ENCODE data around the gene SCMH1. TPM values are rescaled to one million over a fixed set of nuclear protein-coding genes. Genes with fewer than 3 reads are reported as not detected.
A peak's percentile ranks its signal among the peaks of the same experiment; 100 is the strongest.

SCMH1 gene
- total RNA-seq, 1 experiment from 2014 or later, result 42.7 TPM

DNA sequence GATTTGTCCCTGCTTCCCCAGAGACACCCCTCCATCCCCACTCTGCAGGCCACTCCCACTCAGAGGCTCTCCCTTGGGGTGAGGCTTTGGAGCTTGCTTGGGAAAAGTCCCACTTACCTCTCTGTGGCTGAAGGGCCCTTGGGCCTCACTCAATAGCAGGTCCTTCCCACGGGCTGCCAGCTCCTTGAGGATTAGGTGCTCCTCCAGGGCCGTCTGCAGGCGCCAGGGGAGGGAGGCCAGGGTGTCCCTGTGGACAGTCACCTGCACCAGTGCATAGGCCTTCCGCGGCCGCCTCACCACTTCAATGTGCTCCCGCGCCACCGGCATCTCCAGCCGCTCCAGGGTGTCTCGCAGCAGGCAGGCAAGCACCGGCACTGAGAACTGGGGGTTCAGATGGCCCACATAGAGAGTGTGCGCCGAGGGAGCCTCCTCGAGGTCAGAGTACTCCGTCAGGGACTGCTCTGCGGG, 222.0 kb downstream of the SCMH1 start:
- no peak for ATAC-seq
- Histone ChIP-seq H3K27me3 (ENCODE audit: control insufficient read depth, insufficient read depth, low read length) (no peaks in the 10 kb centered on the region), H3K4me1 (ENCODE audit: control insufficient read depth, insufficient read depth, low read length) (peaks cover 31% of the 10 kb centered on the region), H3K4me3 (ENCODE audit: low read depth in 2 of 2, low read length in 2 of 2) (no peak overlapping the region), H3K27ac (ENCODE audit: low read length) (peak overlapping the region; percentile 65; the same call in 1 of the 2 replicates), H3K9me3 (ENCODE audit: control insufficient read depth, insufficient read depth, low read depth, low read length) (no peaks in the 10 kb centered on the region), H3K36me3 (ENCODE audit: control insufficient read depth, insufficient read depth, low read length) (0 out of 2 replicates have a peak, but pooled peaks cover 4% of the 10 kb centered on the region)
- no TSS peak for BruUV-seq (replicated peaks)
- intact Hi-C loops (cut with micrococcal nuclease; ENCODE audit: unreplicated experiment), result no loop called here
- in situ Hi-C loops (cut with HindIII; ENCODE audit: low pct_unique_long_range_greater_than_20kb, low sequenced_read_pairs), result no loop called here
- ChIA-PET CTCF (no interaction called here), POLR2A (no interaction called here)
- TF ChIP-seq CTCF (IDR thresholded peaks at IDR 0.05) (no peak), SIN3A (IDR thresholded peaks at IDR 0.05; ENCODE audit: borderline replicate concordance, insufficient read depth, low read depth, low read length) (no peak), POLR2AphosphoS5 (IDR thresholded peaks at IDR 0.05; ENCODE audit: low read depth, low read length) (peak; percentile 63; the same call in 1 of the 2 replicates), TCF7L2 (IDR thresholded peaks at IDR 0.05; ENCODE audit: low read depth, low read length) (no peak)
- TF ChIP-seq, protein P1, sequence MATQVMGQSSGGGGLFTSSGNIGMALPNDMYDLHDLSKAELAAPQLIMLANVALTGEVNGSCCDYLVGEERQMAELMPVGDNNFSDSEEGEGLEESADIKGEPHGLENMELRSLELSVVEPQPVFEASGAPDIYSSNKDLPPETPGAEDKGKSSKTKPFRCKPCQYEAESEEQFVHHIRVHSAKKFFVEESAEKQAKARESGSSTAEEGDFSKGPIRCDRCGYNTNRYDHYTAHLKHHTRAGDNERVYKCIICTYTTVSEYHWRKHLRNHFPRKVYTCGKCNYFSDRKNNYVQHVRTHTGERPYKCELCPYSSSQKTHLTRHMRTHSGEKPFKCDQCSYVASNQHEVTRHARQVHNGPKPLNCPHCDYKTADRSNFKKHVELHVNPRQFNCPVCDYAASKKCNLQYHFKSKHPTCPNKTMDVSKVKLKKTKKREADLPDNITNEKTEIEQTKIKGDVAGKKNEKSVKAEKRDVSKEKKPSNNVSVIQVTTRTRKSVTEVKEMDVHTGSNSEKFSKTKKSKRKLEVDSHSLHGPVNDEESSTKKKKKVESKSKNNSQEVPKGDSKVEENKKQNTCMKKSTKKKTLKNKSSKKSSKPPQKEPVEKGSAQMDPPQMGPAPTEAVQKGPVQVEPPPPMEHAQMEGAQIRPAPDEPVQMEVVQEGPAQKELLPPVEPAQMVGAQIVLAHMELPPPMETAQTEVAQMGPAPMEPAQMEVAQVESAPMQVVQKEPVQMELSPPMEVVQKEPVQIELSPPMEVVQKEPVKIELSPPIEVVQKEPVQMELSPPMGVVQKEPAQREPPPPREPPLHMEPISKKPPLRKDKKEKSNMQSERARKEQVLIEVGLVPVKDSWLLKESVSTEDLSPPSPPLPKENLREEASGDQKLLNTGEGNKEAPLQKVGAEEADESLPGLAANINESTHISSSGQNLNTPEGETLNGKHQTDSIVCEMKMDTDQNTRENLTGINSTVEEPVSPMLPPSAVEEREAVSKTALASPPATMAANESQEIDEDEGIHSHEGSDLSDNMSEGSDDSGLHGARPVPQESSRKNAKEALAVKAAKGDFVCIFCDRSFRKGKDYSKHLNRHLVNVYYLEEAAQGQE (IDR thresholded peaks at IDR 0.05; ENCODE audit: insufficient read depth in 1 of 2, low read depth in 2 of 2, low read length in 1 of 2), result no peak
- DNase-seq (ENCODE audit: low read depth, low spot score), result no peak

DNA sequence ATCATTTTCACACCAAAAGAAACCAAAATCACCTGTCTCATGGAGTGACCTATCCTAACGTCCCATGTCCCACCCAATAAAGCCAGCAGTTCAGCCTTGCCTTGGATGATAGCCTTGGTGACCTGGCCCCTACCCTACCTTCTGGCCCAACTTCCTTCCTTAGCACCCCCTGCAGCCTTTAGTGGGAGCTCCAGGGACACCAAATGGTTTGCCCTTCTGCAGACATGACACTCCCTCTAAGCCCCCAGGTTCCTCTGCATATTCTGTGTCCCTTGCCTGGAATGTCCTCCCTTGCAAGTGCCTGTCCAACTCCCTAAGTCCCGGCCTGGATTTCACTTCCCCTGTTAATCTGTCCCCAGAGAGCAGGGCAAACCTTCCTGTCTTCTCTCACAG, 222.8 kb downstream of the SCMH1 start:
- Histone ChIP-seq H3K9me3 (ENCODE audit: control insufficient read depth, insufficient read depth, low read depth, low read length) (no peaks in the 10 kb centered on the region), H3K27ac (ENCODE audit: low read length) (peak overlapping the region; percentile 1; the same call in 1 of the 2 replicates), H3K27me3 (ENCODE audit: control insufficient read depth, insufficient read depth, low read length) (no peaks in the 10 kb centered on the region), H3K4me1 (ENCODE audit: control insufficient read depth, insufficient read depth, low read length) (peaks cover 34% of the 10 kb centered on the region), H3K4me3 (ENCODE audit: low read depth in 2 of 2, low read length in 2 of 2) (no peak overlapping the region), H3K36me3 (ENCODE audit: control insufficient read depth, insufficient read depth, low read length) (0 out of 2 replicates have a peak, but pooled peaks cover 4% of the 10 kb centered on the region)
- TF ChIP-seq CTCF (IDR thresholded peaks at IDR 0.05) (no peak), POLR2AphosphoS5 (IDR thresholded peaks at IDR 0.05; ENCODE audit: low read depth, low read length) (no peak), TCF7L2 (IDR thresholded peaks at IDR 0.05; ENCODE audit: low read depth, low read length) (no peak), SIN3A (IDR thresholded peaks at IDR 0.05; ENCODE audit: borderline replicate concordance, insufficient read depth, low read depth, low read length) (no peak)
- TF ChIP-seq, protein P1 (IDR thresholded peaks at IDR 0.05; ENCODE audit: insufficient read depth in 1 of 2, low read depth in 2 of 2, low read length in 1 of 2), result no peak
- intact Hi-C loops (cut with micrococcal nuclease; ENCODE audit: unreplicated experiment) (no loop called here), in situ Hi-C loops (cut with HindIII; ENCODE audit: low pct_unique_long_range_greater_than_20kb, low sequenced_read_pairs) (no loop called here)
- DNase-seq (ENCODE audit: low read depth, low spot score), result no peak
- no TSS peak for BruUV-seq (replicated peaks)
- ATAC-seq, result no peak
- CTCF ChIA-PET, result no interaction called here
- POLR2A ChIA-PET, result no interaction called here

Measured in Panc1 (cell line).